Measurements from ENCODE around the gene F12.

F12 gene

GRCh38 chr5:177438468-177438867 is 29.1 kb upstream of the F12 start:
- H3K27ac ChIP-seq (ENCODE audit: low read depth, low read length, poor library complexity, severe bottlenecking) = no peak overlapping the region
- no peaks in the 10 kb centered on the region for H3K27me3 ChIP-seq (ENCODE audit: insufficient read depth, low read length)
- H3K9ac ChIP-seq (ENCODE audit: low read length) = no peak overlapping the region
- H3K9me3 ChIP-seq (ENCODE audit: low read length) = no peaks in the 10 kb centered on the region
- H3K36me3 ChIP-seq (ENCODE audit: insufficient read depth, low read length) = peaks cover 78% of the 10 kb centered on the region
- H3K4me2 ChIP-seq (ENCODE audit: low read length) = no peak overlapping the region
- no peaks in the 10 kb centered on the region for H3K4me1 ChIP-seq (ENCODE audit: insufficient read depth, low read length, severe bottlenecking)
- H3F3A ChIP-seq (ENCODE audit: insufficient read depth, low read length) = no peaks in the 10 kb centered on the region
- no peaks in the 10 kb centered on the region for H4K20me1 ChIP-seq (ENCODE audit: insufficient read depth, low read length)
- H3K9me2 ChIP-seq (ENCODE audit: low read depth, low read length) = no peaks in the 10 kb centered on the region
- TF ChIP-seq, protein P1, sequence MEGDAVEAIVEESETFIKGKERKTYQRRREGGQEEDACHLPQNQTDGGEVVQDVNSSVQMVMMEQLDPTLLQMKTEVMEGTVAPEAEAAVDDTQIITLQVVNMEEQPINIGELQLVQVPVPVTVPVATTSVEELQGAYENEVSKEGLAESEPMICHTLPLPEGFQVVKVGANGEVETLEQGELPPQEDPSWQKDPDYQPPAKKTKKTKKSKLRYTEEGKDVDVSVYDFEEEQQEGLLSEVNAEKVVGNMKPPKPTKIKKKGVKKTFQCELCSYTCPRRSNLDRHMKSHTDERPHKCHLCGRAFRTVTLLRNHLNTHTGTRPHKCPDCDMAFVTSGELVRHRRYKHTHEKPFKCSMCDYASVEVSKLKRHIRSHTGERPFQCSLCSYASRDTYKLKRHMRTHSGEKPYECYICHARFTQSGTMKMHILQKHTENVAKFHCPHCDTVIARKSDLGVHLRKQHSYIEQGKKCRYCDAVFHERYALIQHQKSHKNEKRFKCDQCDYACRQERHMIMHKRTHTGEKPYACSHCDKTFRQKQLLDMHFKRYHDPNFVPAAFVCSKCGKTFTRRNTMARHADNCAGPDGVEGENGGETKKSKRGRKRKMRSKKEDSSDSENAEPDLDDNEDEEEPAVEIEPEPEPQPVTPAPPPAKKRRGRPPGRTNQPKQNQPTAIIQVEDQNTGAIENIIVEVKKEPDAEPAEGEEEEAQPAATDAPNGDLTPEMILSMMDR (IDR thresholded peaks at IDR 0.05; ENCODE audit: low read length) = no peak
- TF ChIP-seq EZH2 (IDR thresholded peaks at IDR 0.05; ENCODE audit: borderline replicate concordance, low read length) = no peak
- no peak overlapping the region for H2AFZ ChIP-seq (ENCODE audit: low read length)
- no peaks in the 10 kb centered on the region for H3K79me2 ChIP-seq (ENCODE audit: insufficient read depth, low read length)
- no peak overlapping the region for H3K4me3 ChIP-seq (ENCODE audit: low read depth, low read length, poor library complexity, severe bottlenecking)

DNA sequence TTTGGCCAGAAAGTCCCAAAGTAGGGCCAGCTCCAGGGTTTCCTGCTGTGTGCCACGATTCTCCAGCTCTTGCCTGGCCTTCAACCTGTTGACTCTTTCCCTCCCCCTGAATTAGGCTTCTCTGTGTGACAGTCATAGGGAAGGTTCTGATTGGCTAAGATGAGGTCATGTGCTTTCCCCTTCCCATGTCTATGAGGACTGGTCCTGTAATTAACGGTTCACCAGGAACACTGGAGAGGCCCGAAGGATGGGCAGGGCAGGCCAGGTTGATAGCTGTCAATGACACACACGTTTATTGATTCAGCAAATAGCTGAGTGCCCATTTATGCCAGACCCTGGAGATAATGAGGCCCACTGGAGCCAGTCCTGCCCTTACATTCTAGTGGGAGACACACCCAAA is 28.3 kb upstream of the F12 start:
- H3K4me2 ChIP-seq (ENCODE audit: low read length) = no peak overlapping the region
- H4K20me1 ChIP-seq (ENCODE audit: insufficient read depth, low read length) = no peaks in the 10 kb centered on the region
- no peaks in the 10 kb centered on the region for H3K79me2 ChIP-seq (ENCODE audit: insufficient read depth, low read length)
- H3K27me3 ChIP-seq (ENCODE audit: insufficient read depth, low read length) = no peaks in the 10 kb centered on the region
- H3K9me3 ChIP-seq (ENCODE audit: low read length) = no peaks in the 10 kb centered on the region
- H3K9me2 ChIP-seq (ENCODE audit: low read depth, low read length) = no peaks in the 10 kb centered on the region
- TF ChIP-seq EZH2 (IDR thresholded peaks at IDR 0.05; ENCODE audit: borderline replicate concordance, low read length) = no peak
- TF ChIP-seq, protein P1 (IDR thresholded peaks at IDR 0.05; ENCODE audit: low read length) = no peak
- no peak overlapping the region for H3K9ac ChIP-seq (ENCODE audit: low read length)
- no peak overlapping the region for H3K27ac ChIP-seq (ENCODE audit: low read depth, low read length, poor library complexity, severe bottlenecking)
- H3K4me3 ChIP-seq (ENCODE audit: low read depth, low read length, poor library complexity, severe bottlenecking) = no peak overlapping the region
- peaks cover 86% of the 10 kb centered on the region for H3K36me3 ChIP-seq (ENCODE audit: insufficient read depth, low read length)
- no peaks in the 10 kb centered on the region for H3K4me1 ChIP-seq (ENCODE audit: insufficient read depth, low read length, severe bottlenecking)
- no peaks in the 10 kb centered on the region for H3F3A ChIP-seq (ENCODE audit: insufficient read depth, low read length)
- no peak overlapping the region for H2AFZ ChIP-seq (ENCODE audit: low read length)

- Histone ChIP-seq H3K4me3 (ENCODE audit: low read depth, low read length, poor library complexity, severe bottlenecking) (no peak overlapping the region), H4K20me1 (ENCODE audit: insufficient read depth, low read length) (no peaks in the 10 kb centered on the region), H3K4me2 (ENCODE audit: low read length) (no peak overlapping the region), H3K27me3 (ENCODE audit: insufficient read depth, low read length) (no peaks in the 10 kb centered on the region), H3K36me3 (ENCODE audit: insufficient read depth, low read length) (peaks cover 80% of the 10 kb centered on the region), H3K9me3 (ENCODE audit: low read length) (no peaks in the 10 kb centered on the region), H3K9ac (ENCODE audit: low read length) (no peak overlapping the region), H3K27ac (ENCODE audit: low read depth, low read length, poor library complexity, severe bottlenecking) (no peak overlapping the region), H3K79me2 (ENCODE audit: insufficient read depth, low read length) (no peaks in the 10 kb centered on the region), H3K9me2 (ENCODE audit: low read depth, low read length) (no peaks in the 10 kb centered on the region), H3K4me1 (ENCODE audit: insufficient read depth, low read length, severe bottlenecking) (peaks cover 15% of the 10 kb centered on the region), H3F3A (ENCODE audit: insufficient read depth, low read length) (no peaks in the 10 kb centered on the region), H2AFZ (ENCODE audit: low read length) (no peak overlapping the region)
- TF ChIP-seq EZH2 (IDR thresholded peaks at IDR 0.05; ENCODE audit: borderline replicate concordance, low read length) = no peak
- TF ChIP-seq, protein P1 (IDR thresholded peaks at IDR 0.05; ENCODE audit: low read length) = no peak
These were observed 26.6 kb upstream of the F12 start for GRCh38 chr5:177435847-177436536.

All from OCI-LY1 (cell line).